Astrocyte (in vitro differentiated cells and primary cell): Measurements from ENCODE around the gene ATXN1.

Experiments used
- EZH2 ChIP-seq: IDR thresholded peaks from 2 replicates; pipeline ENCODE4 v1.6.1; 2012; ENCODE audit warnings: mild to moderate bottlenecking, low read length, inconsistent platforms; ENCODE audit not compliant: insufficient read depth
- TF ChIP-seq, protein P1 (sequence below): IDR thresholded peaks from 2 replicates; pipeline ENCODE4 v1.5.1; 2011; ENCODE audit warnings: low read depth, mild to moderate bottlenecking, inconsistent platforms, low read length, moderate library complexity; ENCODE audit not compliant: insufficient read depth

DNA sequence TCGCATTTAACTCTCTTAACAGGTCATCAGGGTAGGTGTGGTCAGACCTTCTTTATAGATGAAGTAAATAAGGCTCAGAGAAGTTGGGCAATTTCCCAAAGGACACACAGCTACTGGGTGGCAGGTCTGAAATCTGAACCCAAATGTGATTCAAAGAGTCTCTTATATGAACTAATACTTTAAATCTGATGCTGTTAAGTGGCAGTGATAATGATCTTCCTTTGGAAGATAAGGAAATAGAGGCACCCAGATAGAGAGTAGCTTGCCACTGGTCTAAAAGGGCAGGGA, 285.8 kb downstream of the ATXN1 start:
- TF ChIP-seq, protein P1, sequence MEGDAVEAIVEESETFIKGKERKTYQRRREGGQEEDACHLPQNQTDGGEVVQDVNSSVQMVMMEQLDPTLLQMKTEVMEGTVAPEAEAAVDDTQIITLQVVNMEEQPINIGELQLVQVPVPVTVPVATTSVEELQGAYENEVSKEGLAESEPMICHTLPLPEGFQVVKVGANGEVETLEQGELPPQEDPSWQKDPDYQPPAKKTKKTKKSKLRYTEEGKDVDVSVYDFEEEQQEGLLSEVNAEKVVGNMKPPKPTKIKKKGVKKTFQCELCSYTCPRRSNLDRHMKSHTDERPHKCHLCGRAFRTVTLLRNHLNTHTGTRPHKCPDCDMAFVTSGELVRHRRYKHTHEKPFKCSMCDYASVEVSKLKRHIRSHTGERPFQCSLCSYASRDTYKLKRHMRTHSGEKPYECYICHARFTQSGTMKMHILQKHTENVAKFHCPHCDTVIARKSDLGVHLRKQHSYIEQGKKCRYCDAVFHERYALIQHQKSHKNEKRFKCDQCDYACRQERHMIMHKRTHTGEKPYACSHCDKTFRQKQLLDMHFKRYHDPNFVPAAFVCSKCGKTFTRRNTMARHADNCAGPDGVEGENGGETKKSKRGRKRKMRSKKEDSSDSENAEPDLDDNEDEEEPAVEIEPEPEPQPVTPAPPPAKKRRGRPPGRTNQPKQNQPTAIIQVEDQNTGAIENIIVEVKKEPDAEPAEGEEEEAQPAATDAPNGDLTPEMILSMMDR, result no peak
- TF ChIP-seq EZH2, result no peak
